Measurements from ENCODE around the gene SLC27A1. TPM values are rescaled to one million over a fixed set of nuclear protein-coding genes. Genes with fewer than 3 reads are reported as not detected.

SLC27A1 gene
- total and polyA plus RNA-seq, 9 of the 15 experiments (the other 6 are each of a cell fraction or from before 2014, with no cell fraction given): 0.06 to 3.0 (median 1.1) TPM

- TF ChIP-seq SAFB (IDR thresholded peaks at IDR 0.05; ENCODE audit: borderline replicate concordance, low read depth, low read length) (peak; percentile 92), DMBX1 (CRISPR knock-in tag; IDR thresholded peaks at IDR 0.05; ENCODE audit: borderline replicate concordance) (no peak), ZNF408 (CRISPR knock-in tag; IDR thresholded peaks at IDR 0.05; ENCODE audit: low read depth) (no peak), ZNF217 (CRISPR knock-in tag; IDR thresholded peaks at IDR 0.05) (no peak), LARP7 (IDR thresholded peaks at IDR 0.05) (peak; percentile 76; the same call in 1 of the 2 replicates), RFX5 (IDR thresholded peaks at IDR 0.05; ENCODE audit: low read depth, low read length) (no peak), MYC (IDR thresholded peaks at IDR 0.05; ENCODE audit: low read depth, low read length) (no peak), MYC (CRISPR knock-in tag; IDR thresholded peaks at IDR 0.05; ENCODE audit: borderline replicate concordance, low read depth) (no peak), ZNF592 (IDR thresholded peaks at IDR 0.05) (no peak), ZKSCAN3 (CRISPR knock-in tag; IDR thresholded peaks at IDR 0.05) (no peak), SMC3 (conservative IDR thresholded peaks at IDR 0.05; ENCODE audit: insufficient read depth, low read depth, low read length) (no peak), USF2 (CRISPR knock-in tag; IDR thresholded peaks at IDR 0.05) (no peak), RNF219 (CRISPR knock-in tag; IDR thresholded peaks at IDR 0.05) (no peak), ZNF778 (CRISPR knock-in tag; IDR thresholded peaks at IDR 0.05) (no peak), ZFX (CRISPR knock-in tag; IDR thresholded peaks at IDR 0.05) (peak; percentile 23; the same call in 1 of the 2 replicates)
Measured at GRCh38 chr19:17470068-17470841, at the start of gene SLC27A1 (continued).
